K562 (cell line): Measurements from ENCODE around the gene NPIPB2. TPM values are rescaled to one million over a fixed set of nuclear protein-coding genes. Genes with fewer than 3 reads are reported as not detected.

Source experiments
- CTCF ChIP-seq, 3 experiments: IDR thresholded peaks in 2 of 3; conservative IDR thresholded peaks in 1 of 3; 2 replicates each; pipeline ENCODE4 v1.5.1; 2011 to 2012; ENCODE audit warnings: low read length in 3 of 3, mild to moderate bottlenecking in 3 of 3, control low read depth in 2 of 3, improper control_type of control experiment in 1 of 3, inconsistent platforms in 1 of 3, low read depth in 1 of 3, mixed read lengths in 1 of 3, moderate library complexity in 1 of 3; ENCODE audit not compliant: insufficient read depth in 2 of 3
- DIDO1 ChIP-seq: fragments of 450-650 bp; IDR thresholded peaks from 2 replicates; pipeline ENCODE4 v1.6.1; 2016; ENCODE audit warnings: low read depth, missing biosample characterization, missing genetic modification characterization
- FOXK1 ChIP-seq: sonication (generic); formaldehyde crosslinking; IDR thresholded peaks from 2 replicates; pipeline ENCODE4 v1.8.0; 2022; ENCODE audit warnings: missing genetic modification reagents, mild to moderate bottlenecking, borderline replicate concordance
- NRF1 ChIP-seq, 2 experiments: fragments of 450-650 bp; IDR thresholded peaks in 1 of 2; conservative IDR thresholded peaks in 1 of 2; 2 replicates each; pipeline ENCODE4 v1.6.1; 2014; ENCODE audit warnings: mild to moderate bottlenecking in 2 of 2
- RBFOX2 ChIP-seq: fragments of 200-400 bp; formaldehyde crosslinking; IDR thresholded peaks from 2 replicates; pipeline ENCODE4 v1.6.1; 2017; ENCODE audit warnings: low read depth, mild to moderate bottlenecking, low read length, moderate library complexity
- RBM34 ChIP-seq: fragments of 200-400 bp; formaldehyde crosslinking; IDR thresholded peaks from 2 replicates; pipeline ENCODE4 v1.6.1; 2018; ENCODE audit warnings: low read length, borderline replicate concordance; ENCODE audit not compliant: insufficient read depth
- ZBTB40 ChIP-seq, 2 experiments: fragments of 450-650 bp in 1 of 2; sonication (generic) in 1 of 2; formaldehyde crosslinking in 1 of 2; IDR thresholded peaks; 2 replicates each; pipeline versions ENCODE4 v1.7.1 to v1.9.0; 2016 to 2022; ENCODE audit warnings: inconsistent platforms in 1 of 2, mild to moderate bottlenecking in 1 of 2, missing genetic modification reagents in 1 of 2
- ZBTB8A ChIP-seq: fragments of 450-650 bp; IDR thresholded peaks from 2 replicates; pipeline ENCODE4 v1.6.1; 2018; ENCODE audit warnings: mild to moderate bottlenecking, moderate library complexity; ENCODE audit not compliant: partially characterized antibody
- ZNF165 ChIP-seq: fragments of 250-450 bp; sonication (Bioruptor Pico); IDR thresholded peaks from 2 replicates; pipeline ENCODE4 v1.4.0; 2020; ENCODE audit warnings: borderline replicate concordance
- ZNF778 ChIP-seq: fragments of 450-650 bp; formaldehyde crosslinking; IDR thresholded peaks from 2 replicates; pipeline ENCODE4 v1.4.0; 2020; ENCODE audit warnings: mild to moderate bottlenecking, moderate library complexity
- polyA plus RNA-seq, 8 experiments: library from polyadenylated mRNA; depleted of rRNA in 4 of 8; stranded (reverse) in 5 of 8; unstranded in 3 of 8; fragments of >200 nt; fragmentation: Nextera tagmentation in 2 of 8; fragmentation: Illumina TruSeq in 1 of 8; extraction: Ambion mirVana in 2 of 8; extraction: Trizol in 1 of 8; gene quantifications; 2 replicates each; pipeline versions ENCODE4 v1.2.1 to v1.2.3, GENCODE V29; 2011 to 2014; ENCODE audit warnings: inconsistent platforms in 1 of 8, missing spikeins in 1 of 8
- total RNA-seq, 7 experiments: library from RNA; depleted of rRNA in 6 of 7; stranded (reverse); fragments of >200 nt in 6 of 7; fragmentation: Illumina TruSeq in 2 of 7; extraction: Trizol in 2 of 7; gene quantifications; 2 replicates each; pipeline versions ENCODE4 v1.2.1 to v1.2.3, GENCODE V29; 2011 to 2021; ENCODE audit warnings: low replicate concordance in 1 of 7
- TF ChIP-seq, protein P1 (sequence below): fragments of 250-450 bp; sonication (Bioruptor Pico); IDR thresholded peaks from 2 replicates; pipeline ENCODE4 v1.4.0; 2020; ENCODE audit warnings: mild to moderate bottlenecking
- TF ChIP-seq, protein P2 (sequence below): fragments of 450-650 bp; formaldehyde crosslinking; IDR thresholded peaks from 2 replicates; pipeline ENCODE4 v1.4.0; 2022; ENCODE audit warnings: missing genetic modification characterization

The NPIPB2 gene
- total and polyA plus RNA-seq, 9 of the 15 experiments (the other 6 are each of a cell fraction or from before 2014, with no cell fraction given) = 0.21 to 2.9 (median 1.6) TPM; not detected in 1

GRCh38 chr16:11977376-11978041 is 35.7 kb upstream of the NPIPB2 start (continued):
- TF ChIP-seq, protein P1, sequence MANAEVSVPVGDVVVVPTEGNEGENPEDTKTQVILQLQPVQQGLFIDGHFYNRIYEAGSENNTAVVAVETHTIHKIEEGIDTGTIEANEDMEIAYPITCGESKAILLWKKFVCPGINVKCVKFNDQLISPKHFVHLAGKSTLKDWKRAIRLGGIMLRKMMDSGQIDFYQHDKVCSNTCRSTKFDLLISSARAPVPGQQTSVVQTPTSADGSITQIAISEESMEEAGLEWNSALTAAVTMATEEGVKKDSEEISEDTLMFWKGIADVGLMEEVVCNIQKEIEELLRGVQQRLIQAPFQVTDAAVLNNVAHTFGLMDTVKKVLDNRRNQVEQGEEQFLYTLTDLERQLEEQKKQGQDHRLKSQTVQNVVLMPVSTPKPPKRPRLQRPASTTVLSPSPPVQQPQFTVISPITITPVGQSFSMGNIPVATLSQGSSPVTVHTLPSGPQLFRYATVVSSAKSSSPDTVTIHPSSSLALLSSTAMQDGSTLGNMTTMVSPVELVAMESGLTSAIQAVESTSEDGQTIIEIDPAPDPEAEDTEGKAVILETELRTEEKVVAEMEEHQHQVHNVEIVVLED (CRISPR knock-in tag) = no peak
- TF ChIP-seq ZBTB40 (IDR thresholded peaks at IDR 0.05) (peak; percentile 25; the same call in 1 of the 2 replicates), ZBTB40 (CRISPR knock-in tag; IDR thresholded peaks at IDR 0.05) (no peak), ZNF778 (no peak), NRF1 (conservative IDR thresholded peaks at IDR 0.05 in 1 of 2, IDR thresholded peaks at IDR 0.05 in 1 of 2) (peak; percentile 11 to 28; a peak in 2 of 4 replicates), ZBTB8A (no peak), DIDO1 (no peak), FOXK1 (no peak), CTCF (IDR thresholded peaks at IDR 0.05 in 2 of 3, conservative IDR thresholded peaks at IDR 0.05 in 1 of 3; ENCODE audit: insufficient read depth in 2 of 3, low read depth in 1 of 3, low read length in 3 of 3) (no peak), RBFOX2 (no peak), ZNF165 (CRISPR knock-in tag) (no peak), RBM34 (no peak)
- TF ChIP-seq, protein P2, sequence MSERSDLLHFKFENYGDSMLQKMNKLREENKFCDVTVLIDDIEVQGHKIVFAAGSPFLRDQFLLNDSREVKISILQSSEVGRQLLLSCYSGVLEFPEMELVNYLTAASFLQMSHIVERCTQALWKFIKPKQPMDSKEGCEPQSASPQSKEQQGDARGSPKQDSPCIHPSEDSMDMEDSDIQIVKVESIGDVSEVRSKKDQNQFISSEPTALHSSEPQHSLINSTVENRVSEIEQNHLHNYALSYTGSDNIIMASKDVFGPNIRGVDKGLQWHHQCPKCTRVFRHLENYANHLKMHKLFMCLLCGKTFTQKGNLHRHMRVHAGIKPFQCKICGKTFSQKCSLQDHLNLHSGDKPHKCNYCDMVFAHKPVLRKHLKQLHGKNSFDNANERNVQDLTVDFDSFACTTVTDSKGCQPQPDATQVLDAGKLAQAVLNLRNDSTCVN = no peak
